ENCODE measurements around the gene NDNF. TPM values are rescaled to one million over a fixed set of nuclear protein-coding genes. Genes with fewer than 3 reads are reported as not detected.
A peak's percentile ranks its signal among the peaks of the same experiment; 100 is the strongest.

The NDNF gene
- total RNA-seq = 1 to 10 TPM in 1 of 2 donors, under 1 TPM in 1; 0.13 to 2.5 TPM

- H3K4me3 Mint-ChIP-seq = peak within 1 kb of the TSS; percentile 85
Observed at GRCh38 chr4:121072224-121073003, at the start of gene NDNF. Gene NDNF (minus strand): TSS chr4:121072535. CDS start chr4:121045837, 26,698 bp downstream.

GRCh38 chr4:121119715-121120114 lies 47.4 kb upstream of the NDNF start:
- Mint-ChIP-seq H3K4me3 (no peak overlapping the region), H3K9me3 (no peaks in the 10 kb centered on the region), H3K27ac (no peak overlapping the region), H3K36me3 (ENCODE audit: low read depth) (no peaks in the 10 kb centered on the region), H3K4me1 (peaks cover 10% of the 10 kb centered on the region), H3K27me3 (no peaks in the 10 kb centered on the region)
- no peak for ATAC-seq (replicated peaks)

More at GRCh38 chr4:121072224-121073003, at the start of gene NDNF:
- H3K36me3 Mint-ChIP-seq (ENCODE audit: low read depth) = peaks cover 11% of the 10 kb centered on the region
- peak; percentile 74 for ATAC-seq (replicated peaks)
- H3K4me1 Mint-ChIP-seq = peaks cover 5% of the 10 kb centered on the region
- H3K27ac Mint-ChIP-seq = no peak within 1 kb of the TSS
- peaks cover 56% of the 10 kb centered on the region for H3K27me3 Mint-ChIP-seq
- no peaks in the 10 kb centered on the region for H3K9me3 Mint-ChIP-seq

GRCh38 chr4:121118344-121118743 lies 46.0 kb upstream of the NDNF start:
- no peak overlapping the region for H3K27ac Mint-ChIP-seq
- H3K4me1 Mint-ChIP-seq = peaks cover 16% of the 10 kb centered on the region
- no peaks in the 10 kb centered on the region for H3K27me3 Mint-ChIP-seq
- H3K9me3 Mint-ChIP-seq = no peaks in the 10 kb centered on the region
- H3K4me3 Mint-ChIP-seq = no peak overlapping the region
- no peak for ATAC-seq (replicated peaks)
- H3K36me3 Mint-ChIP-seq (ENCODE audit: low read depth) = no peaks in the 10 kb centered on the region

GRCh38 chr4:121114756-121115155 lies 42.4 kb upstream of the NDNF start:
- H3K36me3 Mint-ChIP-seq (ENCODE audit: low read depth) = no peaks in the 10 kb centered on the region
- no peaks in the 10 kb centered on the region for H3K27me3 Mint-ChIP-seq
- H3K4me3 Mint-ChIP-seq = no peak overlapping the region
- peaks cover 12% of the 10 kb centered on the region for H3K4me1 Mint-ChIP-seq
- ATAC-seq (replicated peaks) = peak; percentile 79
- no peaks in the 10 kb centered on the region for H3K9me3 Mint-ChIP-seq
- H3K27ac Mint-ChIP-seq = no peak overlapping the region

- no peak for ATAC-seq (replicated peaks)
- Mint-ChIP-seq H3K4me3 (no peak overlapping the region), H3K9me3 (no peaks in the 10 kb centered on the region), H3K4me1 (peaks cover 11% of the 10 kb centered on the region), H3K27ac (no peak overlapping the region), H3K36me3 (ENCODE audit: low read depth) (no peaks in the 10 kb centered on the region), H3K27me3 (no peaks in the 10 kb centered on the region)
Observed at GRCh38 chr4:121112530-121112929, 40.2 kb upstream of the NDNF start.

GRCh38 chr4:121108557-121108956 lies 36.2 kb upstream of the NDNF start:
- Mint-ChIP-seq H3K4me3 (no peak overlapping the region), H3K27ac (no peak overlapping the region), H3K4me1 (peaks cover 4% of the 10 kb centered on the region), H3K36me3 (ENCODE audit: low read depth) (no peaks in the 10 kb centered on the region), H3K27me3 (no peaks in the 10 kb centered on the region), H3K9me3 (no peaks in the 10 kb centered on the region)
- ATAC-seq (replicated peaks) = no peak

GRCh38 chr4:121107507-121107906 lies 35.2 kb upstream of the NDNF start:
- ATAC-seq (replicated peaks) = no peak
- Mint-ChIP-seq H3K4me3 (no peak overlapping the region), H3K36me3 (ENCODE audit: low read depth) (no peaks in the 10 kb centered on the region), H3K27me3 (no peaks in the 10 kb centered on the region), H3K9me3 (no peaks in the 10 kb centered on the region), H3K4me1 (peaks cover 4% of the 10 kb centered on the region), H3K27ac (no peak overlapping the region)

- no peak overlapping the region for H3K4me3 Mint-ChIP-seq
- H3K27me3 Mint-ChIP-seq = no peaks in the 10 kb centered on the region
- ATAC-seq (replicated peaks) = no peak
- H3K9me3 Mint-ChIP-seq = no peaks in the 10 kb centered on the region
- no peaks in the 10 kb centered on the region for H3K4me1 Mint-ChIP-seq
- no peaks in the 10 kb centered on the region for H3K36me3 Mint-ChIP-seq (ENCODE audit: low read depth)
- H3K27ac Mint-ChIP-seq = no peak overlapping the region
Observed at GRCh38 chr4:121100093-121100775, 27.9 kb upstream of the NDNF start.

GRCh38 chr4:121098266-121098665 lies 25.9 kb upstream of the NDNF start:
- ATAC-seq (replicated peaks) = no peak
- no peak overlapping the region for H3K4me3 Mint-ChIP-seq
- H3K9me3 Mint-ChIP-seq = no peaks in the 10 kb centered on the region
- H3K27ac Mint-ChIP-seq = no peak overlapping the region
- H3K27me3 Mint-ChIP-seq = no peaks in the 10 kb centered on the region
- H3K4me1 Mint-ChIP-seq = no peaks in the 10 kb centered on the region
- no peaks in the 10 kb centered on the region for H3K36me3 Mint-ChIP-seq (ENCODE audit: low read depth)

GRCh38 chr4:121096629-121097028 lies 24.3 kb upstream of the NDNF start:
- H3K27me3 Mint-ChIP-seq = no peaks in the 10 kb centered on the region
- H3K36me3 Mint-ChIP-seq (ENCODE audit: low read depth) = no peaks in the 10 kb centered on the region
- H3K27ac Mint-ChIP-seq = no peak overlapping the region
- no peak for ATAC-seq (replicated peaks)
- no peaks in the 10 kb centered on the region for H3K4me1 Mint-ChIP-seq
- H3K9me3 Mint-ChIP-seq = no peaks in the 10 kb centered on the region
- H3K4me3 Mint-ChIP-seq = no peak overlapping the region

- Mint-ChIP-seq H3K36me3 (ENCODE audit: low read depth) (no peaks in the 10 kb centered on the region), H3K27ac (no peak overlapping the region), H3K9me3 (no peaks in the 10 kb centered on the region), H3K4me3 (no peak overlapping the region), H3K4me1 (no peaks in the 10 kb centered on the region), H3K27me3 (no peaks in the 10 kb centered on the region)
- no peak for ATAC-seq (replicated peaks)
Observed at GRCh38 chr4:121096191-121096590, 23.9 kb upstream of the NDNF start.

GRCh38 chr4:121094297-121094966 lies 22.1 kb upstream of the NDNF start:
- Mint-ChIP-seq H3K4me3 (no peak overlapping the region), H3K9me3 (no peaks in the 10 kb centered on the region), H3K36me3 (ENCODE audit: low read depth) (no peaks in the 10 kb centered on the region), H3K4me1 (no peaks in the 10 kb centered on the region), H3K27me3 (no peaks in the 10 kb centered on the region), H3K27ac (no peak overlapping the region)
- ATAC-seq (replicated peaks) = no peak

GRCh38 chr4:121093261-121093660 lies 20.9 kb upstream of the NDNF start:
- Mint-ChIP-seq H3K4me1 (no peaks in the 10 kb centered on the region), H3K27ac (no peak overlapping the region), H3K9me3 (no peaks in the 10 kb centered on the region), H3K27me3 (no peaks in the 10 kb centered on the region), H3K36me3 (ENCODE audit: low read depth) (no peaks in the 10 kb centered on the region), H3K4me3 (no peak overlapping the region)
- ATAC-seq (replicated peaks) = no peak

- Mint-ChIP-seq H3K27ac (no peak overlapping the region), H3K27me3 (peaks cover 4% of the 10 kb centered on the region), H3K9me3 (no peaks in the 10 kb centered on the region), H3K4me3 (no peak overlapping the region), H3K4me1 (no peaks in the 10 kb centered on the region), H3K36me3 (ENCODE audit: low read depth) (no peaks in the 10 kb centered on the region)
- no peak for ATAC-seq (replicated peaks)
Observed at GRCh38 chr4:121091941-121092340, 19.6 kb upstream of the NDNF start.

- Mint-ChIP-seq H3K9me3 (no peaks in the 10 kb centered on the region), H3K27me3 (peaks cover 9% of the 10 kb centered on the region), H3K36me3 (ENCODE audit: low read depth) (no peaks in the 10 kb centered on the region), H3K4me3 (no peak overlapping the region), H3K27ac (no peak overlapping the region), H3K4me1 (no peaks in the 10 kb centered on the region)
- no peak for ATAC-seq (replicated peaks)
Observed at GRCh38 chr4:121088867-121089266, 16.5 kb upstream of the NDNF start.

Data from activated T-helper 17 cell treated with anti-CD3 and anti-CD28 coated beads, Interleukin-2, amount 50 U/mL, for 72 hours (primary cell).